ENCODE results near the gene MIP.

- TF ChIP-seq CTCF (IDR thresholded peaks at IDR 0.05; ENCODE audit: poor library complexity, severe bottlenecking): no peak
- TF ChIP-seq POLR2AphosphoS5 (IDR thresholded peaks at IDR 0.05): no peak
- TF ChIP-seq EZH2 (IDR thresholded peaks at IDR 0.05; ENCODE audit: borderline replicate concordance, insufficient read depth, low read length, poor library complexity, severe bottlenecking): no peak
- no peak for TF ChIP-seq TAF1 (IDR thresholded peaks at IDR 0.05; ENCODE audit: low read depth)
Observed at GRCh38 chr12:56479625-56480024, 25.2 kb upstream of the MIP start.

All from neural cell (in vitro differentiated cells).